Cortex of kidney (tissue), 1 donor: Measurements from ENCODE around the gene C6orf15.

Experiments
- DNase-seq: peaks from one replicate; lab custom pipeline; 2025; lab: John Stamatoyannopoulos, UW

C6orf15 gene

GRCh38 chr6:31130751-31131150 lies 18.4 kb upstream of the C6orf15 start:
- DNase-seq: no peak

- DNase-seq: no peak
These were observed 16.8 kb upstream of the C6orf15 start for GRCh38 chr6:31129130-31129529.

DNA sequence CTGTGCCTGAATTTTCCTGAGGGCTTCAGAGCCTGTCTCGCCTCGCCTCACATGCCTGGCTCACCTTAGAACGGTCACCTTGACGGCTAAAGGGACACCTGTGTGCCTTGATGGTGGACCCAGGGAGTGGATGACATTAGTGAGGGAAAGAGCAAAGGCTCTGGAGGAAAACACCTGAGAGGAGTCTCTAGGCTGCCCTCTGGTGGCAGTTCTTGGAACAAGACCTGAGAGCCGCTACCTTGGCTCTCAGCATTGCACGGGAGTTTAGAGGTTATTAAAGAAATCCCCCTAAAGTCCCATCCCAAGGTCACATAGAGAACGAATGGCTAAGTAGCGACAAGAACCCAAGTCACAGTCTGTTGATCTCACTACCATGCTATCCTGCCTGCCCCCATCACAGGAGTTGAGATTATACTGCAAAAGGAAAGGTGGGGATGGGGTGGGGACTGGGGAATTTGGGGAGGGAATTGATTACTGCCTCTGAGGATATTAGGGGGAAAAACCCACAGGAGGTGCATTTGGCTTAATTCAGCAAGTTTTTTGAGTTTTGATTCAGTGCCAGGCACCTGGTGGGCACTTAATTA lies 15.8 kb upstream of the C6orf15 start:
- DNase-seq: no peak

GRCh38 chr6:31126396-31127175 lies 14.2 kb upstream of the C6orf15 start:
- DNase-seq: no peak

DNA sequence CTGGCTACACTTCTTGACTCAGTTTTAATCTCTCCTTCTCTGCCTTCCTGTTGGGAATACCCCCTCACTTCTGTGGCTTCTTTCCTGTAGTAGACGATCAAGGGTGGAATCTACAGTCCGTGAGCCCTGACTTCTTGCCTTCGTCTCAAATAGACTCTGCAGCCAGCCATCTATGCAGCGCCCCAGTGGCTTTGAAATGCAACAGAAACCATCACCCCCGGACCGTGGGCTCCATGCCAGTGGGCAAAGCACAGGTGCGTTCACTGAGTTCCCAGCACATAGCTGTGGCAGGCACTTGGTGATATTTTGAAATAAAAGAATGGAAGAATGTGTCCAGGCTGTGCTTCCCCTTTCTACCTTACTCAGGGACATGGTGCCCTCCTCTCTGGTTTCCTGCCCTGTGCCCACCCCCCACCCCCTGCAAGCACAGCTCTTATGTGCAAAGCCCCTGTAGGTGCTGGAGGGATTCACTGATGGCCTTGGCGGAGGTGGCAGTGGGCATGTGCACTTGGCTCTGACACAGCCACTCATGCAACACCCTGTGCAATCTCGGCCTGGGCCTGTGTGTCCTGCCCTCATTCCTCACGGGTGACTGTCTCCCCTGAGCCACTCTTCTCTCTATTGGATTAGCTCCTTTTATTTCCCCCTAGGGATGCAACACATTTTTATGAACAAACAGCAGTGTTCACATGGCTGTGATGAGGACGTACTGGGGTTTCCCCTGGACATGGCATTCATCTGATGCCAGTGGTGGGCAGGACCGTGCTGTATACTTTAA lies 13.4 kb upstream of the C6orf15 start:
- DNase-seq: no peak

DNA sequence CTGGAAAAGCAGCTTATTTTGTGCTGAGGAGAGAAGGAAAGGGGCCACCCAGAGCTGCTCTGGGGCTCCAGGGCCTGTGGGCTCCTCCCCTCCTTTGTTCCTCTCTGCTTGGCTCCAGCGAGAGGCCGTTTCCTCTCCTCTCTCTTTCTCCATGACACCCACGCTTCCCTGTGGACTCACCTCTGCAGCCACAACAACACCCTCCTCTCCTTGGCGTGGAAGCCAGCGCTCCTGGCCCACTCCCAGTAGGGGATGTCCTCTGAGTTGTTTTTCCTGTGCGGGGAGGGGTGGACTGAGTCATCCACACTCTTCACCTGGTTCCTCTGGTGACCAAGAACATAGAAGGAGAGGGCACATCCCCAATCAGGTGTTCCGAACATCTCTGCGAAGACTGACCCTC lies 12.8 kb upstream of the C6orf15 start:
- DNase-seq: no peak

DNA sequence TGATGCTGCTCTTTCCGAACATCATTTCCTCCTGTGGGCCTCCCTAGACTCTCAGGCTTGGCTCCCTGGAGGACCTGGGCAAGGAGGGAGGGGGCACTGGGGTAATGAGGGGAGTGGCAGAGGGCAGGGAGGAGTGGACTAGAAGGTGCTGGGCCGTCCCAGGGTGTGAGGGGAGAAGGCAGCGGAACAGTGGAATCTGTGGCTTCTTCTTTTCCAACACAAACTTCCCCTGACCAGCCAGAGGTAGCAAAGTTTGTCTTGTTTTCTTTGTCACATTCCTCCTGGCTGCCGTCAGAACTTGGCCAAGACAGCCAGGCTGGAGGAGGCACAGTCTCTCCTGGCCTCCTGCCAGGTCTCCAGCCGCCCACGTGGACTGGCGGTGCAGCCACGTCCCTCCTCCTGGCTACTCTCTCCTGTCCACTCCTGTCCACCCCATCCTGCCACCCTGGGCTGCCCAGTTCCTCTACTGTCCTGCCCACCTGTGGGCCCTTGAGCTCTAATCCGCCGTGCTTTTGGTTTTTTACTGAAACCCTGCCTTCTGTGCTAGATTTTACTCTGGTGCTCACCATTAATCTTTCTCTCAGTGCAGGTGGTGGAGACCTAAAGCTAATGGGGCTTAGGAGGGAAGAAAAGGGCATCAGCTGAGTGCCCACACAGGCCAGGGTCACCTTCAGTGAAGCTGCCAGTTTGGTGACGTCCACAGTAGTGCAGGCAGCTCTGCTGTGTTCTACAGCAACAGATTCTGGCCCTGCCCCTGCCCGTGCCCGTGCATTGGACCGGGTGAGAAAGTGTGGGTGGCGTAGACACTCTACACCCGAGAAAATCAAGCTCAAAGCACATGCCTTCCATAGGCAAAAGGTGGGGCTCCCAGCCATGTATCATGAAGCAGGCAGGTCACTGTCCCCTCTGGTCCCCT lies 10.7 kb upstream of the C6orf15 start:
- DNase-seq: no peak

GRCh38 chr6:31121131-31121790 lies 8.9 kb upstream of the C6orf15 start:
- DNase-seq: no peak

DNA sequence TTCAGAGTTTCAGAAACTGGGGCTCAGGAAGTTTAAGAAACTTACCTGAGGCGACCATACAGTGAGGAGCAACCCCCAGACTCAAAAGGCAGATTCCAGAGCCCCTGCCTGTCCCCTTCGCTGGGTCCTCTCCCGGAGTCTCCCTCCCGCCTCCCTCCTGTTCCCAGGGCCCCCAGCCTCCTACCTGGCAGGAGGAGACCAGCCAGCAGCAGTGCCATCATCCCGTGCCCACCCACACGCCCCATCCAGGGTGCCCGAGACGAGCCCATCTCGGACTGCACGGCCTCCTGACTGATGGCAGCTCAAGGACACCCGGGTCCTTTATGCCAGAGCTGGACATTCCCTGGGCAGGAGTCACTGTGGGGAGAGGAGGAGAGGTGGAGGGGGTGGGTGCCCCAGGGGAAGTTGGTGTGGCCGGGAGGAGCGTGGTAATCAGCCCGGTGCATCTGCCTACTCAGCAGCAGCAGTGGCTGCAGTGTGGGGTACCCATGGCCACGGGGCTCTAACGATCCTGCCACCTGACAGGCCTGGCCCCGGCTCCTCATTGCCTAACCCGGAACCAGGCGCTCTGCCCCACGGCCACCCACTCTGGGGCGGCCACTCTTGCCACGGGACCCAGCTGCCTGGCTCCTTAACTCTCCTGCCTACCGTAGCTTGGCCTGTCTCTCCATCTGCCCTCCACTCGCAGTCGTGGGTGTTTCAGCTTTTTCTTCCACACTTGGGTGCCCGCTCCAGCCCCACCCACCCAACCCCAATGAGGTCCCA lies 8.0 kb upstream of the C6orf15 start, which contains the start of gene CDSN:
CDSN (minus strand) TSS at position 296 of the 765 bp plus-strand sequence; CDS start at position 269, 27 bp downstream.
- no peak for DNase-seq

DNA sequence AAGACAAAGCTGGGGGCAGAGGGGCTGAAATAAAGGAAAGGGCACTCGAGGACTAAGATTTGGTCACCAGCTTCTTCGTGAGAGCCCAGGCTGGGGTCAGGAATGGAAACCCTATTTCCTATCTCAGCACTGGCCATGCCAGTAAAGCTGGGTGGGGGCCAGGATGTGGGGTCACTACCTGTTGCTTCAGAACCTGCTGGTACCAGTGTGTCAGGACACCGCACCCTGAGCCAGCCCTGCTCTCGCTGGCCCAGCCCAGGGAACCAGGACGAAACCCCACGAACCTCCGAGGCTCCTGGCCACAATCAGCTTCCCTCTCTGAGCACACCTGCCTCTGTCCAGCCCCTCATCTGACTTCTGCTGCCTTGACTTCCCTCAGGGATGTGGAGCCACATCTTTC lies 5.8 kb upstream of the C6orf15 start:
- DNase-seq: no peak

- DNase-seq: no peak
These were observed 4.4 kb upstream of the C6orf15 start for GRCh38 chr6:31116661-31117385.

- DNase-seq: no peak
These were observed 3.7 kb upstream of the C6orf15 start for GRCh38 chr6:31115941-31116560.

GRCh38 chr6:31114970-31115849 lies 2.8 kb upstream of the C6orf15 start:
- no peak for DNase-seq

DNA sequence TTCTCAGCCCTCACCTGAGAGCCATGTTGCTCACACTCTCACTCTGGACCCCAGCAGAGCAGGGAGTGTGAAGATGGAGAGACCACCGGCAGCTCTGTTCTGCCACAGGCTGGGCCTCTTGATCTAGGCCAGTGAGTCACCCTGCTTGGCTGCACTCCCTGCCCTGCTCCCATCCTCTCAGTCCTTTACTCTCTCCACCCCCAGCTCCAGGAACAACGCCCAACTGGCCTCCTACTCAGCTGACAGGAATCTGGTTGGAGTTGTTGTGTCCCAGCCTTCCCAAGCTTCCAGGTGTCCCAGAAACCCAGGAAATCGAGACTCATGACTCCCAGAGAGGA lies 2.1 kb upstream of the C6orf15 start, which contains the start of gene PSORS1C1:
PSORS1C1 (plus strand) TSS at position 260 of the 338 bp plus-strand sequence. CDS start 14,833 bp downstream, outside the sequence.
- DNase-seq: no peak

DNA sequence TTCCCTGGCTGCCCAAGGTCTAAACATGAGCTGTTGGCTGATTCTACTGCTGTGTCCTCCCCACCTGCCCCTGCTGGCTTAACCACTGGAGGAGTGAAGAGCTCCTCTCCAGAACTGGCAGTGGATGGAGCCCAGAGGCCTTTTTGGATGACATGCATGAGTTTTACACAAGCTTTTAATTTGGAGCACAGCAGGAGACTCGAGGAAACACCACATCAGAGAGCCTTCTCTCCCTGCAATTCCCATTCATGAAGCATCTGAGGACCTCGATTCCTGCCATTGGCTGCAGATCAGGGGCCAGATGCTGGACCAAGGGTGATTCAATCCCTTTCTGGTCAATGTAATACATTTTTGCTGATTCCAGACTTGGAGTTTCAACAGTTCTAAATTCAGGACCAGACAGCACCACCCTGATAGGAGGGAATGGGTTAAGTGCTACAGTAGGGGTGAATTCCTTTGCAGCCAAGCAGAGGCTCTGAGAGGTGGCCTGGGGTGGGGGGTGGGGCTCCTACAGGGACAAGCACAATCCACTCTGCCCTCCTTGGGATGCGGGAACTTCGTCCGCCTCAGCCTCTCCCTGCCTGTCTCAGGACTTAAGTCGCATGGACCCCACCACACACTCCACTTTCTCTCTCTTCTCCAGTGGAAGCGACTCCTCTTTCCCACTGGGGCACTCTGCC lies 1.6 kb upstream of the C6orf15 start:
- no peak for DNase-seq

DNA sequence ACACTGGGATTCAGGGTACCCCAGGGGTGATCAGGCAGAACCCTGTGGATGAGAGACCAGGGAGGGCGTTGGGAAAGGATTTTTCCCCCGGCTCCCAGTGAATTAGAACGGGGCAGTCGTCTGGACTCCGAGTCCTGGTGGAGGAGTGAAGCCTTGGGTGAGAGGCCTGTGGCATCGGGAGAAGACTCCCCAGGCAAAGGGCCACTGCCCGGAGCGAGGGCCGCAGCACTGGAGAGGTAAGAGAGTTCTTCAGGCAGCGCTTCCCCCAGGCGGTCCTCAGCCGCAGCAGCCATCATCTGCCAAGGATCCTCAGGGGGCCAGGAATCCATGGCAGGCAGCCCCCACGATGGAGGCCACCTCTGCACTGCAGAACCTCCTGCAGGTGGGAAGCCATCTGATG lies 663 bp downstream of the C6orf15 start:
- DNase-seq: no peak

- DNase-seq: no peak
These were observed 1.4 kb downstream of the C6orf15 start for GRCh38 chr6:31110825-31111582.
